ENCODE measurements around the gene GNB5. TPM values are rescaled to one million over a fixed set of nuclear protein-coding genes. Genes with fewer than 3 reads are reported as not detected.

Gene GNB5
- total RNA-seq, 1 donor from 2014 or later, result 48.6 TPM

GRCh38 chr15:52220251-52220650, 29.1 kb upstream of the GNB5 start:
- intact Hi-C loops (cut with DNase I), result no loop called here
- H3K4me3 ChIP-seq, result no peak overlapping the region
- H3K27me3 ChIP-seq, result no peaks in the 10 kb centered on the region

GRCh38 chr15:52218816-52219215, 27.6 kb upstream of the GNB5 start:
- Histone ChIP-seq H3K4me3 (no peak overlapping the region), H3K27ac (no peak overlapping the region), H3K9me3 (no peaks in the 10 kb centered on the region), H3K27me3 (no peaks in the 10 kb centered on the region), H3K4me1 (no peaks in the 10 kb centered on the region), H3K36me3 (no peaks in the 10 kb centered on the region)
- peak in 1 of 2 donors; percentile 32 for DNase-seq (ENCODE audit: extremely low spot score in 2 of 2)
- TF ChIP-seq CTCF (IDR thresholded peaks at IDR 0.05) (no peak), POLR2A (IDR thresholded peaks at IDR 0.05) (no peak), POLR2AphosphoS5 (IDR thresholded peaks at IDR 0.05; ENCODE audit: insufficient read depth in 1 of 2, low read depth in 1 of 2) (no peak)
- intact Hi-C loops (cut with DNase I), result no loop called here

More at GRCh38 chr15:52220251-52220650, 29.1 kb upstream of the GNB5 start:
- Histone ChIP-seq H3K27ac (no peak overlapping the region), H3K9me3 (no peaks in the 10 kb centered on the region), H3K36me3 (no peaks in the 10 kb centered on the region), H3K4me1 (no peaks in the 10 kb centered on the region)
- TF ChIP-seq POLR2A (IDR thresholded peaks at IDR 0.05), result no peak
- TF ChIP-seq POLR2AphosphoS5 (IDR thresholded peaks at IDR 0.05; ENCODE audit: insufficient read depth in 1 of 2, low read depth in 1 of 2), result no peak
- no peak for DNase-seq (ENCODE audit: extremely low spot score in 2 of 2)

GRCh38 chr15:52218371-52218770, 27.2 kb upstream of the GNB5 start:
- H3K27me3 ChIP-seq, result no peaks in the 10 kb centered on the region
- no peaks in the 10 kb centered on the region for H3K4me1 ChIP-seq
- H3K36me3 ChIP-seq, result no peaks in the 10 kb centered on the region
- no peak overlapping the region for H3K4me3 ChIP-seq
- no peaks in the 10 kb centered on the region for H3K9me3 ChIP-seq
- H3K27ac ChIP-seq, result no peak overlapping the region
- no peak for TF ChIP-seq POLR2AphosphoS5 (IDR thresholded peaks at IDR 0.05; ENCODE audit: insufficient read depth in 1 of 2, low read depth in 1 of 2)
- no peak for TF ChIP-seq POLR2A (IDR thresholded peaks at IDR 0.05)
- intact Hi-C loops (cut with DNase I), result no loop called here
- DNase-seq (ENCODE audit: extremely low spot score in 2 of 2), result peak in 1 of 2 donors; percentile 18

GRCh38 chr15:52217186-52217585, 26.0 kb upstream of the GNB5 start:
- Histone ChIP-seq H3K4me3 (no peak overlapping the region), H3K27me3 (no peaks in the 10 kb centered on the region), H3K4me1 (no peaks in the 10 kb centered on the region), H3K27ac (no peak overlapping the region), H3K9me3 (no peaks in the 10 kb centered on the region), H3K36me3 (no peaks in the 10 kb centered on the region)
- intact Hi-C loops (cut with DNase I), result no loop called here
- DNase-seq (ENCODE audit: extremely low spot score in 2 of 2), result peak in 1 of 2 donors; percentile 75
- no peak for TF ChIP-seq POLR2AphosphoS5 (IDR thresholded peaks at IDR 0.05; ENCODE audit: insufficient read depth in 1 of 2, low read depth in 1 of 2)
- no peak for TF ChIP-seq CTCF (IDR thresholded peaks at IDR 0.05)

GRCh38 chr15:52214553-52214952, 23.4 kb upstream of the GNB5 start:
- H3K36me3 ChIP-seq, result no peaks in the 10 kb centered on the region
- no peaks in the 10 kb centered on the region for H3K9me3 ChIP-seq
- no peaks in the 10 kb centered on the region for H3K4me1 ChIP-seq
- TF ChIP-seq POLR2AphosphoS5 (IDR thresholded peaks at IDR 0.05; ENCODE audit: insufficient read depth in 1 of 2, low read depth in 1 of 2) (no peak), POLR2A (IDR thresholded peaks at IDR 0.05) (no peak), CTCF (IDR thresholded peaks at IDR 0.05) (no peak)
- no peak overlapping the region for H3K4me3 ChIP-seq
- H3K27me3 ChIP-seq, result no peaks in the 10 kb centered on the region
- H3K27ac ChIP-seq, result no peak overlapping the region
- intact Hi-C loops (cut with DNase I), result no loop called here
- DNase-seq (ENCODE audit: extremely low spot score in 2 of 2), result no peak

GRCh38 chr15:52213206-52213605, 22.0 kb upstream of the GNB5 start:
- Histone ChIP-seq H3K27ac (no peak overlapping the region), H3K4me3 (no peak overlapping the region), H3K36me3 (no peaks in the 10 kb centered on the region), H3K9me3 (no peaks in the 10 kb centered on the region), H3K4me1 (no peaks in the 10 kb centered on the region), H3K27me3 (no peaks in the 10 kb centered on the region)
- TF ChIP-seq POLR2AphosphoS5 (IDR thresholded peaks at IDR 0.05; ENCODE audit: insufficient read depth in 1 of 2, low read depth in 1 of 2) (no peak), CTCF (IDR thresholded peaks at IDR 0.05) (no peak), POLR2A (IDR thresholded peaks at IDR 0.05) (no peak)
- intact Hi-C loops (cut with DNase I), result no loop called here
- no peak for DNase-seq (ENCODE audit: extremely low spot score in 2 of 2)
